KMS-11 (cell line): ENCODE measurements around the gene MAD2L2.

Experiments used
- H2AFZ ChIP-seq: fragments of 200-600 bp; sonication (generic); 2 replicates; pipeline ENCODE4 v1.6.1; 2016; ENCODE audit warnings: antibody characterized with exemption, mixed run types, low read depth
- H3K27ac ChIP-seq: fragments of 200-600 bp; sonication (generic); 2 replicates; pipeline ENCODE4 v1.6.1; 2016; ENCODE audit warnings: mild to moderate bottlenecking, mixed run types
- H3K27me3 ChIP-seq: fragments of 200-600 bp; sonication (generic); 2 replicates; pipeline ENCODE4 v1.6.1; 2017; ENCODE audit warnings: mild to moderate bottlenecking, low read depth, mixed run types, moderate library complexity; ENCODE audit not compliant: insufficient read depth
- H3K36me3 ChIP-seq: fragments of 200-600 bp; sonication (generic); 2 replicates; pipeline ENCODE4 v1.6.1; 2017; ENCODE audit warnings: mild to moderate bottlenecking, mixed run types; ENCODE audit not compliant: insufficient read depth
- H3K4me1 ChIP-seq: fragments of 200-600 bp; sonication (generic); 2 replicates; pipeline ENCODE4 v1.6.1; 2016; ENCODE audit warnings: mild to moderate bottlenecking, low read depth, mixed run types; ENCODE audit not compliant: poor library complexity, severe bottlenecking
- H3K4me2 ChIP-seq: fragments of 200-600 bp; sonication (generic); 2 replicates; pipeline ENCODE4 v1.7.0; 2016; ENCODE audit warnings: mild to moderate bottlenecking, mixed run types
- H3K4me3 ChIP-seq: fragments of 200-600 bp; sonication (generic); IDR thresholded peaks from 2 replicates; pipeline ENCODE4 v1.6.1; 2017; ENCODE audit warnings: low read depth, low read length, mixed read lengths; ENCODE audit not compliant: insufficient read depth
- H3K79me2 ChIP-seq: fragments of 200-600 bp; sonication (generic); 2 replicates; pipeline ENCODE4 v1.6.1; 2016; ENCODE audit warnings: low read depth, mixed run types; ENCODE audit not compliant: insufficient read depth
- H3K9ac ChIP-seq: fragments of 200-600 bp; sonication (generic); 2 replicates; pipeline ENCODE4 v1.6.1; 2016; ENCODE audit warnings: mild to moderate bottlenecking, mixed run types
- H4K20me1 ChIP-seq: fragments of 200-600 bp; sonication (generic); 2 replicates; pipeline ENCODE4 v1.6.1; 2016; ENCODE audit warnings: mild to moderate bottlenecking, mixed run types; ENCODE audit not compliant: insufficient read depth
- TF ChIP-seq, protein P1 (sequence below): fragments of 200-600 bp; sonication (generic); conservative IDR thresholded peaks from 2 replicates; pipeline ENCODE4 v1.6.1; 2017; ENCODE audit warnings: low read depth, mild to moderate bottlenecking, antibody characterized with exemption, low read length, moderate library complexity, mixed read lengths

MAD2L2 gene

DNA sequence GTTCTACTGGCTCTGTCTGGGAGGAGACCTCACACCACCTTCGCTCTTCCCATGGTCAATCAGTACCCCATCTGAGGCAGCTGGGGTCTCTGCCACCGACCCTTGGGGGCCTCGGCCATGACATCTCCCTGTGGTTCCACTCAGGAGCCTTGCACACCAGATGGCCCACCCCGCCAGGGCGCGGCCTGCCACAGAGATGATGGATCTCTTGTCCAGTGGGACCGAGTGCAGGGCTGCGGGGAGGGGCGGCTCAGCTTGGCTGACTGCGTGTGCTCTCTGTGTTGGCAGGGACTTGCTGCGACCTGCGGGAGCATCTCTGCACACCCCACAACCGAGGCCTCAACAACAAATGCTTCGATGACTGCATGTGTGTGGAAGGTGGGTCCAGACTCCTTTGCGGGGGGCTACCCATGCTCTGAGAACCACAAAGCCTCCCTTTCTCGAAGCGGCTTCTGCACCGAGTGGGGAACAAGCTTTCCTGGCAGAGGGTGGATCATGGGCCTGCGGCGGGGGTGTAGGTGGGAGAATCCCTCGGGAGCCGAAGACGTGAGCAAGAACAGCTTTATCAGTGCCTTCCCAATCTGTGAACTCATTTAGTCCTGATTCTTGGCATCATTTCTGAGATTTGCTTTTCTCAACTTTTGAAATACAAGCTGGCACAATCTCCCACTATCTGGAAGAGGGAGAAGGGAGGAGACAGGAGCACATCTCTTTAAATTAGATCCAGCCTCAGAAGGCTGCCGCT lies 34.1 kb upstream of the MAD2L2 start:
- H3K4me3 ChIP-seq: no peak overlapping the region
- no peak overlapping the region for H3K9ac ChIP-seq
- H3K4me2 ChIP-seq: no peak overlapping the region
- H3K27ac ChIP-seq: no peak overlapping the region
- H4K20me1 ChIP-seq: no peaks in the 10 kb centered on the region
- peaks cover 5% of the 10 kb centered on the region for H3K4me1 ChIP-seq
- peaks cover 82% of the 10 kb centered on the region for H3K27me3 ChIP-seq
- no peak overlapping the region for H2AFZ ChIP-seq
- TF ChIP-seq, protein P1, sequence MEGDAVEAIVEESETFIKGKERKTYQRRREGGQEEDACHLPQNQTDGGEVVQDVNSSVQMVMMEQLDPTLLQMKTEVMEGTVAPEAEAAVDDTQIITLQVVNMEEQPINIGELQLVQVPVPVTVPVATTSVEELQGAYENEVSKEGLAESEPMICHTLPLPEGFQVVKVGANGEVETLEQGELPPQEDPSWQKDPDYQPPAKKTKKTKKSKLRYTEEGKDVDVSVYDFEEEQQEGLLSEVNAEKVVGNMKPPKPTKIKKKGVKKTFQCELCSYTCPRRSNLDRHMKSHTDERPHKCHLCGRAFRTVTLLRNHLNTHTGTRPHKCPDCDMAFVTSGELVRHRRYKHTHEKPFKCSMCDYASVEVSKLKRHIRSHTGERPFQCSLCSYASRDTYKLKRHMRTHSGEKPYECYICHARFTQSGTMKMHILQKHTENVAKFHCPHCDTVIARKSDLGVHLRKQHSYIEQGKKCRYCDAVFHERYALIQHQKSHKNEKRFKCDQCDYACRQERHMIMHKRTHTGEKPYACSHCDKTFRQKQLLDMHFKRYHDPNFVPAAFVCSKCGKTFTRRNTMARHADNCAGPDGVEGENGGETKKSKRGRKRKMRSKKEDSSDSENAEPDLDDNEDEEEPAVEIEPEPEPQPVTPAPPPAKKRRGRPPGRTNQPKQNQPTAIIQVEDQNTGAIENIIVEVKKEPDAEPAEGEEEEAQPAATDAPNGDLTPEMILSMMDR: no peak
- H3K36me3 ChIP-seq: no peaks in the 10 kb centered on the region
- no peaks in the 10 kb centered on the region for H3K79me2 ChIP-seq

DNA sequence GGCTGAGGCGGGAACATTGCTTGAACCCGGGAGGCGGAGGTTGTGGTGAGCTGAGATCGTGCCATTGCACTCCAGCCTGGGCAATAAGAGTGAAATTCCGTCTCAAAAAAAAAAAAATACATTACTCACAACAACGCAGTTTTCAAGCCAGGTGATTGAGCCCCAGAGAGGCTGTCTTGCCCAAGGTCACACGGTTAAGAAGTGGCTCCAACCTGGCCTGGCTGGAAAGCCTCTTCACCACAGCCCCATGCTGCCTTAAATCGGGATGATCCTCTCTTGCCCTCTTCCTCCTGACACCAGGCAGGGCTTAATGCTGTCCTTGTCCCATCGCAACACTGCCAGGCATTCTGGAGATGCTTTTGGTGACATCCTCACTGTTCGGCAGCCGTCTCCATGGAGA lies 32.1 kb upstream of the MAD2L2 start:
- Histone ChIP-seq H3K27me3 (peaks cover 81% of the 10 kb centered on the region), H3K4me3 (no peak overlapping the region)

DNA sequence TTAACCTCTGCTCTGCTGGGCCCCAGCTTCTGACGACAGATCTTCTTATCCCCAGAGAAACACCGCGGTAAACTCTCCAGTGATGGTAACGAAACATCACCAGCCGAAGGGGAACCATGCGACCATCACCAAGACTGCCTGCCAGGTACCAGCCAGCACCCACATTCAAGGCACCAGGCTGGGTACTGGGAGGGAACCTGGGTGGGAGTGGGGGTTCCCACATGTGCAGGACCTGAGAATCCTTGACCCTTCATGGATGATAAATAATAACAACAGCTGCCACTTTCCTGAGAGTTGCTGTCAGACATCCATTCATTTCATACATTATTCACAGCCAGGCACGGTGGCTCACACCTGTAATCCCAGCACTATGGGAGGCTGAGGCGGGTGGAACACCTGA lies 31.3 kb upstream of the MAD2L2 start:
- Histone ChIP-seq H3K79me2 (no peaks in the 10 kb centered on the region), H4K20me1 (no peaks in the 10 kb centered on the region), H3K27ac (no peak overlapping the region), H2AFZ (no peak overlapping the region), H3K36me3 (no peaks in the 10 kb centered on the region), H3K27me3 (peaks cover 84% of the 10 kb centered on the region), H3K9ac (no peak overlapping the region), H3K4me2 (no peak overlapping the region), H3K4me3 (no peak overlapping the region), H3K4me1 (no peaks in the 10 kb centered on the region)
- TF ChIP-seq, protein P1: no peak

More for the DNA sequence above, 32.1 kb upstream of the MAD2L2 start:
- TF ChIP-seq, protein P1: no peak
- H3K79me2 ChIP-seq: no peaks in the 10 kb centered on the region
- no peaks in the 10 kb centered on the region for H4K20me1 ChIP-seq
- H3K9ac ChIP-seq: no peak overlapping the region
- H3K4me2 ChIP-seq: no peak overlapping the region
- H3K27ac ChIP-seq: no peak overlapping the region
- no peak overlapping the region for H2AFZ ChIP-seq
- H3K36me3 ChIP-seq: no peaks in the 10 kb centered on the region
- H3K4me1 ChIP-seq: no peaks in the 10 kb centered on the region

DNA sequence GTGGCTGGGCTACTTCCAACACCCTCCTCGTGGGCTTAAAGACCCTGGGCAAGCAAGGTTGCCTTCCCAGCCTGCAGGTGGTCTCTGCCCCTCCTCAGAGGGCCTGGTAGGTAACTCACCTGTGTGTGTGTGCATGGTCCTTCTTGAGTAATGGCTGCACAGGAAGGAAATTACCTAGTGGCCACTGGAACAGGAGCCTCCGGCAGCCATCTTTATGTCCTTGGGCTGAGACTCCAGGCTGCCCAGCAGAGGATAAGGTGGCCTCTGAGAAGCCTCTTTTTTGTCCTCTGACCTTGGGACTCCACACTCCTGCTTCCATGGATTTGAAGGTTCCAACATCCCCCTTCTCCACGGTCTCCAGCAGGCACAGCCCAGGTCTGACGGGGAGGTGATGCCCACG lies 30.5 kb upstream of the MAD2L2 start:
- H3K4me2 ChIP-seq: no peak overlapping the region
- no peaks in the 10 kb centered on the region for H3K79me2 ChIP-seq
- no peak overlapping the region for H3K9ac ChIP-seq
- no peak overlapping the region for H2AFZ ChIP-seq
- H3K27me3 ChIP-seq: peaks cover 80% of the 10 kb centered on the region
- H3K27ac ChIP-seq: no peak overlapping the region
- H3K4me1 ChIP-seq: no peaks in the 10 kb centered on the region
- no peak overlapping the region for H3K4me3 ChIP-seq
- TF ChIP-seq, protein P1: no peak
- H4K20me1 ChIP-seq: no peaks in the 10 kb centered on the region
- no peaks in the 10 kb centered on the region for H3K36me3 ChIP-seq
